ENCODE data around the gene ELMO3. TPM values are rescaled to one million over a fixed set of nuclear protein-coding genes. Genes with fewer than 3 reads are reported as not detected.

ELMO3 gene
- total and polyA plus RNA-seq, 2 of the 13 experiments (the other 11 are each of a cell fraction or from before 2014, with no cell fraction given), result 2.6 to 4.0 TPM

- no peak for TF ChIP-seq ZNF644 (CRISPR knock-in tag; IDR thresholded peaks at IDR 0.05; ENCODE audit: low read depth)
- TF ChIP-seq ZNF138 (CRISPR knock-in tag; IDR thresholded peaks at IDR 0.05; ENCODE audit: low read depth), result no peak; the same call in 1 of the 2 replicates
- TF ChIP-seq PHF5A (CRISPR knock-in tag; IDR thresholded peaks at IDR 0.05; ENCODE audit: low read depth, unreplicated experiment), result peak; percentile 43
- no peak for TF ChIP-seq ZNF646 (CRISPR knock-in tag; IDR thresholded peaks at IDR 0.05)
- TF ChIP-seq ZBTB1 (CRISPR knock-in tag; IDR thresholded peaks at IDR 0.05; ENCODE audit: borderline replicate concordance), result no peak
- TF ChIP-seq HNRNPL (IDR thresholded peaks at IDR 0.05; ENCODE audit: low read depth, low read length), result peak; percentile 98
- no peak for TF ChIP-seq PAF1 (CRISPR knock-in tag; IDR thresholded peaks at IDR 0.05)
- TF ChIP-seq ZFY (CRISPR knock-in tag; IDR thresholded peaks at IDR 0.05), result peak; percentile 81
- no peak for TF ChIP-seq IKZF1 (IDR thresholded peaks at IDR 0.05)
- TF ChIP-seq ZNF576 (CRISPR knock-in tag; IDR thresholded peaks at IDR 0.05), result 0 out of 2 replicates have a peak, but pooled peaks have one; percentile 8
- TF ChIP-seq HNRNPLL (IDR thresholded peaks at IDR 0.05; ENCODE audit: low read depth, low read length, poor library complexity, severe bottlenecking), result peak; percentile 96
- peak; percentile 97 for TF ChIP-seq ZIK1 (CRISPR knock-in tag; IDR thresholded peaks at IDR 0.05; ENCODE audit: borderline replicate concordance, low read depth)
- TF ChIP-seq KLF13 (CRISPR knock-in tag; IDR thresholded peaks at IDR 0.05), result peak; percentile 65; the same call in 1 of the 2 replicates
- TF ChIP-seq CREB3 (CRISPR knock-in tag; IDR thresholded peaks at IDR 0.05), result 0 out of 2 replicates have a peak, but pooled peaks have one; percentile 28
- peak; percentile 66; the same call in 1 of the 2 replicates for TF ChIP-seq YEATS4 (CRISPR knock-in tag; IDR thresholded peaks at IDR 0.05; ENCODE audit: borderline replicate concordance)
- TF ChIP-seq SSRP1 (CRISPR knock-in tag; IDR thresholded peaks at IDR 0.05), result no peak
- peak; percentile 98 for TF ChIP-seq ATF7-NPFF (CRISPR knock-in tag; IDR thresholded peaks at IDR 0.05; ENCODE audit: low read depth)
- TF ChIP-seq SAP130 (CRISPR knock-in tag; IDR thresholded peaks at IDR 0.05; ENCODE audit: low read depth), result peak; percentile 91
- TF ChIP-seq RCOR2 (CRISPR knock-in tag; IDR thresholded peaks at IDR 0.05), result no peak
- TF ChIP-seq ZNF720 (CRISPR knock-in tag; IDR thresholded peaks at IDR 0.05), result no peak
- TF ChIP-seq RNF219 (CRISPR knock-in tag; IDR thresholded peaks at IDR 0.05), result no peak
These were observed 24.9 kb upstream of the ELMO3 start (continued) for GRCh38 chr16:67173808-67174705.

Measured in HepG2 (cell line).